DOHH2 (cell line): ENCODE results near the gene LIMS3.
"Not testable (repeated sequence)": the region's sequence is repeated elsewhere in the genome, so short reads cannot be mapped to it uniquely, and the experiment has no call there.

Source experiments
- H3F3A ChIP-seq: fragments of 200-600 bp; sonication (generic), shearing (Covaris generic); 2 replicates; pipeline ENCODE4 v1.6.0; 2016; ENCODE audit warnings: antibody characterized with exemption, mild to moderate bottlenecking; ENCODE audit not compliant: control insufficient read depth, insufficient read depth
- H3K27ac ChIP-seq: fragments of 200-600 bp; sonication (generic); 2 replicates; pipeline ENCODE4 v1.5.1; 2014; ENCODE audit warnings: low read depth, mild to moderate bottlenecking, low read length, moderate library complexity
- H3K27me3 ChIP-seq: fragments of 200-600 bp; sonication (generic); 2 replicates; pipeline ENCODE4 v1.6.1; 2014; ENCODE audit warnings: mild to moderate bottlenecking, low read length, mixed read lengths; ENCODE audit not compliant: control insufficient read depth
- H3K36me3 ChIP-seq: fragments of 200-600 bp; sonication (generic); 2 replicates; pipeline ENCODE4 v1.6.1; 2014; ENCODE audit warnings: mild to moderate bottlenecking, low read length, moderate library complexity, mixed read lengths; ENCODE audit not compliant: control insufficient read depth
- H3K4me1 ChIP-seq: fragments of 200-600 bp; sonication (generic); 2 replicates; pipeline ENCODE4 v1.6.1; 2014; ENCODE audit warnings: mild to moderate bottlenecking, low read length, mixed read lengths; ENCODE audit not compliant: control insufficient read depth
- H3K4me2 ChIP-seq: fragments of 200-600 bp; sonication (generic); 2 replicates; pipeline ENCODE4 v1.6.0; 2014; ENCODE audit warnings: mild to moderate bottlenecking, low read length, moderate library complexity
- H3K4me3 ChIP-seq: fragments of 200-600 bp; sonication (generic); 2 replicates; pipeline ENCODE4 v1.5.1; 2014; ENCODE audit warnings: mild to moderate bottlenecking, low read length, mixed read lengths
- H3K79me2 ChIP-seq: fragments of 200-600 bp; sonication (generic); 2 replicates; pipeline ENCODE4 v1.6.1; 2014; ENCODE audit warnings: mild to moderate bottlenecking, low read length, mixed read lengths; ENCODE audit not compliant: control insufficient read depth
- H3K9me2 ChIP-seq: fragments of 200-600 bp; sonication (generic); replicated peaks from 2 replicates; pipeline ENCODE4 v1.6.1; 2014; ENCODE audit warnings: mild to moderate bottlenecking, low read length, mixed read lengths; ENCODE audit not compliant: control insufficient read depth
- H3K9me3 ChIP-seq: fragments of 200-600 bp; sonication (generic); 2 replicates; pipeline ENCODE4 v1.6.1; 2014; ENCODE audit warnings: antibody characterized with exemption, low read length, mixed read lengths; ENCODE audit not compliant: control insufficient read depth, insufficient read depth
- H4K20me1 ChIP-seq: fragments of 200-600 bp; sonication (generic); 2 replicates; pipeline ENCODE4 v1.6.0; 2014; ENCODE audit warnings: low read depth, mild to moderate bottlenecking, antibody characterized with exemption, low read length, moderate library complexity; ENCODE audit not compliant: control insufficient read depth, insufficient read depth

Gene LIMS3

GRCh38 chr2:109969864-109970263 is 71.4 kb downstream of the LIMS3 start:
- H3K9me2 ChIP-seq, H3K4me2 ChIP-seq, H3F3A ChIP-seq, H3K4me1 ChIP-seq, H3K9me3 ChIP-seq, H3K79me2 ChIP-seq, H3K27ac ChIP-seq, H3K36me3 ChIP-seq, H3K4me3 ChIP-seq, H4K20me1 ChIP-seq, H3K27me3 ChIP-seq: not testable (repeated sequence)

DNA sequence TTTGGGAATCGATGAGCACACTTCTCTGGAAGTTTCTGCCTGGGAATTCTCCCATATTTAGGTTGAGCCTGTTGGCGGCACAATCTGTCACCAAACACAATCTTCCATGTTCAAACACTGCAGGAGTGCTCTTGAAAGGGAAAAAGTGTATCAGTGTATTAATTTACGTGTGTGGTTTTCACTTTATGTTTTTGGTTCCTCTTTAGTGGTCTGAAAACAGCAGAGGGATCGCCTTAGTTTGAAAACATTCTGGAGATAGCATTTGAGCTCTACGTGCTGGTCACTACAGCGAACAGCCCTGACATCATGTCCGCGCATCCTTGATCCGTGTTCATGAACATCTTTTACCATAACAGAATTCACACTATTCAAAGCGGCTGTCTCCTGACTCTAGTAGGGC is 73.2 kb downstream of the LIMS3 start:
- H3F3A ChIP-seq, H3K27me3 ChIP-seq, H3K9me3 ChIP-seq, H3K4me1 ChIP-seq, H3K9me2 ChIP-seq, H4K20me1 ChIP-seq, H3K27ac ChIP-seq, H3K4me3 ChIP-seq, H3K4me2 ChIP-seq, H3K36me3 ChIP-seq, H3K79me2 ChIP-seq: not testable (repeated sequence)
